Keratinocyte (primary cell): Measurements from ENCODE around the gene GATA2.

Experiments used
- CTCF ChIP-seq, 3 experiments: IDR thresholded peaks in 1 of 3; conservative IDR thresholded peaks in 1 of 3; optimal IDR thresholded peaks in 1 of 3; 2 replicates in 2 of 3; 3 replicates in 1 of 3; pipeline versions ENCODE3 to v1.5.1; 2011; ENCODE audit warnings: low read length in 3 of 3, mild to moderate bottlenecking in 3 of 3, moderate library complexity in 2 of 3, control low read depth in 1 of 3, inconsistent platforms in 1 of 3; ENCODE audit not compliant: insufficient read depth in 2 of 3; ENCODE audit errors: extremely low read depth in 1 of 3
- EZH2 ChIP-seq: IDR thresholded peaks from one replicate; pipeline ENCODE4 v1.6.1; 2012; ENCODE audit warnings: inconsistent platforms, mild to moderate bottlenecking, low read length, moderate library complexity

DNA sequence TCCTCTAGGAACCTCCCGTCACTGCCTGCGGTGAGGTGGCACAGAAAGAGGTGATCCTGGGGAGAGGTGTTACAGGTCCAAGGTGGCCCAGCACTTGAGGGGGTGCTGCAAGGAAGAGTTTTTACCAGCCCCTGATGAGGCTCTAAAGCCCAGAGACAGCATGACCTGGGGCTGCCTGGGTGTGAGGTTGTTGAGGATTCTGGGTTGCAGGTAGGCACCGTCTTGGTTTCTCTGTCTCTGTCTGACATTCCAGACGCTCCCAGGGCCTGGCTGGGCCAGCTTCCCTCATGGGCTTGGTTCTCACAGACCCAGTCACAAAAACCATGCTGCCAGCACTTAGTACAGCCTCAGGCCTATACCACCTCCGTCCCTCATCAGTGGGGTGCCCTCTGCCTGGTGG lies 57.4 kb downstream of the GATA2 start:
- TF ChIP-seq CTCF (optimal IDR thresholded peaks at IDR 0.05 in 1 of 3, IDR thresholded peaks at IDR 0.05 in 1 of 3, conservative IDR thresholded peaks at IDR 0.05 in 1 of 3; ENCODE audit: extremely low read depth in 1 of 3, insufficient read depth in 2 of 3, low read length in 3 of 3) (no peak), EZH2 (no peak)
